ENCODE results near the gene ING5. TPM values are rescaled to one million over a fixed set of nuclear protein-coding genes. Genes with fewer than 3 reads are reported as not detected.

The ING5 gene
- total RNA-seq, 1 experiment from 2014 or later: 34.4 TPM

- Histone ChIP-seq H3K36me3 (ENCODE audit: insufficient read depth, low read length) (0 out of 2 replicates have a peak, but pooled peaks cover 2% of the 10 kb centered on the region), H3K27ac (ENCODE audit: low read length) (no peak overlapping the region), H3K79me2 (ENCODE audit: low read length) (no peaks in the 10 kb centered on the region), H3K9me3 (ENCODE audit: low read length) (no peaks in the 10 kb centered on the region), H3K27me3 (ENCODE audit: low read length) (no peaks in the 10 kb centered on the region), H3K9ac (ENCODE audit: low read length) (no peak overlapping the region), H3K9me2 (replicated peaks; ENCODE audit: insufficient read depth, low read length) (no peaks in the 10 kb centered on the region), H2AFZ (ENCODE audit: low read length) (no peak overlapping the region), H3K4me3 (ENCODE audit: low read length) (no peak overlapping the region), H3K4me2 (ENCODE audit: low read depth, low read length, poor library complexity, severe bottlenecking) (no peak overlapping the region), H4K20me1 (ENCODE audit: insufficient read depth, low read depth, low read length) (peaks cover 4% of the 10 kb centered on the region; the same call in 1 of the 2 replicates), H3K4me1 (ENCODE audit: low read length) (no peaks in the 10 kb centered on the region)
- DNase-seq: no peak
Measured at GRCh38 chr2:241668354-241668753, 33.5 kb upstream of the ING5 start.

DNA sequence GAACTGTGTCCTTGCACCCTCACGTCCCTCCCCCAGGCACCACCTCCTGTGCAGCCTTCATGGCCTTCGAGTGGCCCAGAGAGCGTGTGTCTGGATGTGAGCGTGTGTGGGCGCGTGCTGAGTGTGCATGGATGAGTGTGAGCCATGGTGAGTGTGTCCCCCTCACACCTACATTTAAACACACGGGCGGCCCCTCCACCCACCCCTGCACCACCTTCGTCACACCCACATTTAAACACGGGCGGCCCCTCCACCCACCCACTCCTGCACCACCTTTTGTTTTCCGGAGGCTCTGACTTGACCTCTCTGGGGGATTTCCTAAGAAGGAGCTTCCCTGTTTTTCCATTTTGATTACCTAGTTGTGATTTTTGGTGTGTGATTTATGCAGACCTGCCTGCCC is 33.0 kb upstream of the ING5 start:
- no peaks in the 10 kb centered on the region for H3K4me1 ChIP-seq (ENCODE audit: low read length)
- H3K27me3 ChIP-seq (ENCODE audit: low read length): no peaks in the 10 kb centered on the region
- H3K27ac ChIP-seq (ENCODE audit: low read length): no peak overlapping the region
- no peak for DNase-seq
- peaks cover 4% of the 10 kb centered on the region; the same call in 1 of the 2 replicates for H4K20me1 ChIP-seq (ENCODE audit: insufficient read depth, low read depth, low read length)
- 0 out of 2 replicates have a peak, but pooled peaks cover 2% of the 10 kb centered on the region for H3K36me3 ChIP-seq (ENCODE audit: insufficient read depth, low read length)
- no peak overlapping the region for H2AFZ ChIP-seq (ENCODE audit: low read length)
- no peaks in the 10 kb centered on the region for H3K9me3 ChIP-seq (ENCODE audit: low read length)
- no peaks in the 10 kb centered on the region for H3K79me2 ChIP-seq (ENCODE audit: low read length)
- H3K4me3 ChIP-seq (ENCODE audit: low read length): no peak overlapping the region
- no peaks in the 10 kb centered on the region for H3K9me2 ChIP-seq (replicated peaks; ENCODE audit: insufficient read depth, low read length)
- no peak overlapping the region for H3K4me2 ChIP-seq (ENCODE audit: low read depth, low read length, poor library complexity, severe bottlenecking)
- no peak overlapping the region for H3K9ac ChIP-seq (ENCODE audit: low read length)

DNA sequence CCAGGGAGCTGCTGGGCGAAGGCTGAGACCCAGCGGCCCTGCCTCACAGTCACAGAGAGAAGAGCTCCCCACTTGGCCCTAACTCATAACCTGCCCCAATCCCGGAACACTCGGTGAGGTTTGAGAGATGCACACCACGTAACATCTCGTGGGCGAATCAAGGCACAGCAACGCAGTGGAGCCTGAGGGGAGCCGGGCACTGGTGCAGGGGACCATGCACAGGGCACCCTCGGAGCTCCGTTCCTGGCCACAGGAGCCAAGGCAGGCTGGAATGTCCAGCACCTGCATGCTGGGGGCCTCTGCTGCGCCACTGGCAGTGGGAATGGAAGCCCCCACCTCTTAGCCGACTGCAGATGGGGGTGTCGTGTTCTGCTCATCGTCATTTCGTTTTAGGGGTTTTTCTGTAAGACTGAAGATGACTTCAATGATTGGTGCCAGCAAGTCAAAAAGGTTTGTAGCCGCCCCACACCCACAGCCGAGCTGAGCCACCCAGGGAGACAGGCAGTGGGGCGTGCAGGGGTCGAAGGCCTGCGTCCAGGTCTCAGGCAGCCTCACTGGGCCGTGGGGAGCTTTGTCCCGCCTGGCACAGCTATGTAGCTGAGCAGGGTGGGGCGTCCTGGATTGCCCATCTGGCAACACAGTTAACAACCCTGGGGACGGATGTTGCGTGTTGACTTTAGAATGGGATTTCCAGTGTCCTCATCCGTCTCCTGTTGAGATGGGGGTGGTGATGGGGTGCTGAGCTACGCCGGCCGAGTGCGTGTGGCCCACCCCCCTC is 31.3 kb upstream of the ING5 start:
- Histone ChIP-seq H3K9ac (ENCODE audit: low read length) (no peak overlapping the region), H3K36me3 (ENCODE audit: insufficient read depth, low read length) (0 out of 2 replicates have a peak, but pooled peaks cover 2% of the 10 kb centered on the region)

GRCh38 chr2:241671457-241672240 is 30.2 kb upstream of the ING5 start:
- Histone ChIP-seq H3K79me2 (ENCODE audit: low read length) (no peaks in the 10 kb centered on the region), H3K4me2 (ENCODE audit: low read depth, low read length, poor library complexity, severe bottlenecking) (no peak overlapping the region), H3K9me3 (ENCODE audit: low read length) (no peaks in the 10 kb centered on the region), H3K27ac (ENCODE audit: low read length) (no peak overlapping the region), H3K9me2 (replicated peaks; ENCODE audit: insufficient read depth, low read length) (no peaks in the 10 kb centered on the region), H3K4me3 (ENCODE audit: low read length) (no peak overlapping the region), H3K4me1 (ENCODE audit: low read length) (no peaks in the 10 kb centered on the region), H3K9ac (ENCODE audit: low read length) (no peak overlapping the region), H3K36me3 (ENCODE audit: insufficient read depth, low read length) (no peaks in the 10 kb centered on the region), H3K27me3 (ENCODE audit: low read length) (no peaks in the 10 kb centered on the region), H2AFZ (ENCODE audit: low read length) (no peak overlapping the region), H4K20me1 (ENCODE audit: insufficient read depth, low read depth, low read length) (no peaks in the 10 kb centered on the region)
- no peak for DNase-seq

More for the DNA sequence above, 31.3 kb upstream of the ING5 start:
- H4K20me1 ChIP-seq (ENCODE audit: insufficient read depth, low read depth, low read length): peaks cover 4% of the 10 kb centered on the region; the same call in 1 of the 2 replicates
- no peaks in the 10 kb centered on the region for H3K9me3 ChIP-seq (ENCODE audit: low read length)
- H3K27me3 ChIP-seq (ENCODE audit: low read length): no peaks in the 10 kb centered on the region
- H3K79me2 ChIP-seq (ENCODE audit: low read length): no peaks in the 10 kb centered on the region
- H2AFZ ChIP-seq (ENCODE audit: low read length): no peak overlapping the region
- no peaks in the 10 kb centered on the region for H3K9me2 ChIP-seq (replicated peaks; ENCODE audit: insufficient read depth, low read length)
- no peaks in the 10 kb centered on the region for H3K4me1 ChIP-seq (ENCODE audit: low read length)
- H3K4me2 ChIP-seq (ENCODE audit: low read depth, low read length, poor library complexity, severe bottlenecking): no peak overlapping the region
- DNase-seq: no peak
- no peak overlapping the region for H3K27ac ChIP-seq (ENCODE audit: low read length)
- no peak overlapping the region for H3K4me3 ChIP-seq (ENCODE audit: low read length)

DNA sequence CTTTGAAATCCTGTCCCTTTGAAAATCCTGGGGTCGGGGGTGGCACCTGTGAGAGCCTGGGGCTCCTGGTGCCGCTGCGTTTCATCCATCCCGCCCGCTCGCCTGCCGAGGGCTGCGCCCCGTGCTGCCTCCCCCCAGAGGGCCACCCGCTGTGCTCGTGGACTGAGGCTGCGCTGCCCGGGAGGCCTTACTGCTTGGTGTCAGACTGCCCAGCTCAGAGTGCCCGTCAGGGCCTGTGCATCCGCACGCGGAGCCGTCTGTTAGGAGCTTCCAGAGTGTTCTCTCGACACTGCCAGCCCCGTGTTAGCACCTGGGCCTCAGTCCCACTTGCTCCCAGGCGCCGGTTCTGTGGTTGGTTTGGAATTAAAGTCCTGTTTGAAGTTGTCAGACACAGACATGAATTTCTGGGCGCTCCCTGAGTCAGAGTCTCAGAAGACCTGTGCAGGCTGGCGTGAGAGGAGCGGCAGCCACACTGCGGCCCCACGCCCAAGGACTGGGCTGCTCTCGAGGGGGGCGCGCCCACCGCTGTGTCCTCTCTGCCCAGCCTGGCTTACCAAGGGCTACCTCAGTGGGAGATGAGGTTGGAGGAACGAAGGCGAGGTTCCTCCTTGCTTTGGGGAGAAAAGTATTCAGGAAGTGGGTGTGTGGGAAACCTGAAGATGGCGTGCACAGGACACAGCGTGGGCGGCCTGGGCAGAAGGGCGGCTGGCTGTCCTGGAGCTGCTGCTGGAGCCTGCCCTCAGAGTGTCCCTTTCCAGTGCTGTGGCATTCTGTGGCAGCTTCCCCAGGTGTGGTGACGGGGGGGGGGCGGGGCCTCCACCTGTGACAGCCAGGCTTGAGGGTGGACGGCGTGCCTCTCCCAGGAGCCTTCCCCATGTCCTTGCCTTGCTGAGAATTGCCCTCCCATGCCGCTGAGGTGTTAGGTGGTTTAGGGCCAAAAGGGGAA is 29.3 kb upstream of the ING5 start:
- H3K36me3 ChIP-seq (ENCODE audit: insufficient read depth, low read length): no peaks in the 10 kb centered on the region
- DNase-seq: no peak
- no peak overlapping the region for H2AFZ ChIP-seq (ENCODE audit: low read length)

DNA sequence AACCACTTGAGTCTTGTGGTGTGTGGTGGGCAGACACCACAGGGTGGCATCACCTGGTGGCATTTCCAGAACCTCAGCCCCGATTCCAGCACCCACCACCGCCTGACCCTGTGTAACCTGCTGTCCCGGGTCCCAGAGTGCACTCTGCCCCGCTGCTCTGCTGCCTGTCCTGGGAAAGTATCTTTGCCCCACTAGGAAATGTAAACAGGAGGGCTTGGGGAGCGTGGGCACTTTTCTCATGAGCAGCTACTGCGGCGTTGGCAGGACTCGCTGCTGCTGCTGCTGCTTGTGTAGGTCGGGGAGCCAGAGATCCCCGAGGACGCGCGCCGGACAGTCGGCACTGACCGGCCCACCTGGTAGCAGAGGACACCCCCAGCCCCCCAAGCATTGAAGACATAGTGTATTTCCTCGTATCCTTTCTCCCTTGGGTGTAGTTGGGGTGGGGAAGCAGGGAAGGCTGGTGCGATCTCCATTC is 28.6 kb upstream of the ING5 start:
- Histone ChIP-seq H3K27me3 (ENCODE audit: low read length) (no peaks in the 10 kb centered on the region), H3K9me3 (ENCODE audit: low read length) (no peaks in the 10 kb centered on the region), H3K79me2 (ENCODE audit: low read length) (no peaks in the 10 kb centered on the region), H3K4me2 (ENCODE audit: low read depth, low read length, poor library complexity, severe bottlenecking) (no peak overlapping the region), H3K9ac (ENCODE audit: low read length) (no peak overlapping the region), H4K20me1 (ENCODE audit: insufficient read depth, low read depth, low read length) (no peaks in the 10 kb centered on the region), H3K4me3 (ENCODE audit: low read length) (no peak overlapping the region), H3K9me2 (replicated peaks; ENCODE audit: insufficient read depth, low read length) (no peaks in the 10 kb centered on the region), H3K4me1 (ENCODE audit: low read length) (no peaks in the 10 kb centered on the region), H2AFZ (ENCODE audit: low read length) (no peak overlapping the region), H3K27ac (ENCODE audit: low read length) (no peak overlapping the region), H3K36me3 (ENCODE audit: insufficient read depth, low read length) (0 out of 2 replicates have a peak, but pooled peaks cover under 1% of the 10 kb centered on the region)
- DNase-seq: no peak

More for the DNA sequence above, 29.3 kb upstream of the ING5 start:
- Histone ChIP-seq H3K9ac (ENCODE audit: low read length) (no peak overlapping the region), H3K9me3 (ENCODE audit: low read length) (no peaks in the 10 kb centered on the region), H3K27ac (ENCODE audit: low read length) (no peak overlapping the region), H3K4me3 (ENCODE audit: low read length) (no peak overlapping the region), H3K4me2 (ENCODE audit: low read depth, low read length, poor library complexity, severe bottlenecking) (no peak overlapping the region), H3K9me2 (replicated peaks; ENCODE audit: insufficient read depth, low read length) (no peaks in the 10 kb centered on the region), H4K20me1 (ENCODE audit: insufficient read depth, low read depth, low read length) (no peaks in the 10 kb centered on the region), H3K4me1 (ENCODE audit: low read length) (no peaks in the 10 kb centered on the region), H3K27me3 (ENCODE audit: low read length) (no peaks in the 10 kb centered on the region), H3K79me2 (ENCODE audit: low read length) (no peaks in the 10 kb centered on the region)

DNA sequence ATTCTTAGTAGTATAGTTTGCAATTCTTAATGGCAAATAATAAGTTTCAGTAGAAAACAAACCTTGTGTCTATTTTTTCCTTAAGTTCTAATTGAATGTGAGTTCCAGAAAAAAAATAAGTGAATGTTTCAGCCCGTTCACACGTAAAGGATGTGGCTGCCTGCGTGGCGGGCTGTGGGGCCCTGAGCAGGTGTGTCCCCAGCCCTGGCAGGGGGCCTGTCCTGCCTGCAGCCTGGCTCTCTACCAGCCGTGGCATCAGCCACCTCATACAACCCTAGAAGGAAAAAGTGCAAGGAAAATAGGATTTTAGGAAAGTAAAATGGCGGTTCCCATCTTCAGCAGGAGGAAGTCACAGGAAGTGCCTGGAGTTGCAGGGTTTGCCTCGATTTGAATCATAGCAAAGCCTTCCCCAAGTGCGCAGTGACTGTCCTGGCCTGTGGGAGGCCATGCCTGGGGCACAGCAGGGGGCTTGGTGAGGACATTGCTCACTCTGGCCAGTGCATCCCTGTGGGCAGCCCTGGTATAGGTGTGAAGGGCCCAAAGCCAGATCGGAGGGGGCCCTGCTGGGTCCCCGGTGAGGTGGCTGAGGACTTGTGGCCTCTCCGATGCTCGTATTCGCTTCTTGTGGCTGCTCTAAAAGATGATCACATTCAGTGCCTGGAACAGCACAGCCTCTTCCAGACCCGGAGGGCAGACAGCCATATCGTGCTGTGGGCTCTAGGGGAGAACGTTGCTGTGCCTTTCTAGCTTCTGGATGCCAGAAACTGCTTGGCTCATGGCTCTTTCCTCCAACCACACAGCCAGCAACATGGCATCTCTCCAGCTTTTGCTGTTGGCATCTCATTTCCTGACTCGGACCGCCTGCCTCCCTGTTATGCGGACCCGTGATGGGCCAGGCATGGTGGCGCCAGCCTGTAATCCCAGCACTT is 27.8 kb upstream of the ING5 start:
- Histone ChIP-seq H3K79me2 (ENCODE audit: low read length) (no peaks in the 10 kb centered on the region), H4K20me1 (ENCODE audit: insufficient read depth, low read depth, low read length) (0 out of 2 replicates have a peak, but pooled peaks cover 2% of the 10 kb centered on the region), H3K9ac (ENCODE audit: low read length) (no peak overlapping the region), H3K4me1 (ENCODE audit: low read length) (no peaks in the 10 kb centered on the region), H3K9me3 (ENCODE audit: low read length) (no peaks in the 10 kb centered on the region), H3K4me3 (ENCODE audit: low read length) (no peak overlapping the region), H2AFZ (ENCODE audit: low read length) (no peak overlapping the region), H3K36me3 (ENCODE audit: insufficient read depth, low read length) (0 out of 2 replicates have a peak, but pooled peaks cover 3% of the 10 kb centered on the region), H3K27ac (ENCODE audit: low read length) (no peak overlapping the region), H3K4me2 (ENCODE audit: low read depth, low read length, poor library complexity, severe bottlenecking) (no peak overlapping the region), H3K9me2 (replicated peaks; ENCODE audit: insufficient read depth, low read length) (no peaks in the 10 kb centered on the region), H3K27me3 (ENCODE audit: low read length) (no peaks in the 10 kb centered on the region)
- no peak for DNase-seq
